ENCODE measurements around the gene FNDC3B.

FNDC3B gene

DNA sequence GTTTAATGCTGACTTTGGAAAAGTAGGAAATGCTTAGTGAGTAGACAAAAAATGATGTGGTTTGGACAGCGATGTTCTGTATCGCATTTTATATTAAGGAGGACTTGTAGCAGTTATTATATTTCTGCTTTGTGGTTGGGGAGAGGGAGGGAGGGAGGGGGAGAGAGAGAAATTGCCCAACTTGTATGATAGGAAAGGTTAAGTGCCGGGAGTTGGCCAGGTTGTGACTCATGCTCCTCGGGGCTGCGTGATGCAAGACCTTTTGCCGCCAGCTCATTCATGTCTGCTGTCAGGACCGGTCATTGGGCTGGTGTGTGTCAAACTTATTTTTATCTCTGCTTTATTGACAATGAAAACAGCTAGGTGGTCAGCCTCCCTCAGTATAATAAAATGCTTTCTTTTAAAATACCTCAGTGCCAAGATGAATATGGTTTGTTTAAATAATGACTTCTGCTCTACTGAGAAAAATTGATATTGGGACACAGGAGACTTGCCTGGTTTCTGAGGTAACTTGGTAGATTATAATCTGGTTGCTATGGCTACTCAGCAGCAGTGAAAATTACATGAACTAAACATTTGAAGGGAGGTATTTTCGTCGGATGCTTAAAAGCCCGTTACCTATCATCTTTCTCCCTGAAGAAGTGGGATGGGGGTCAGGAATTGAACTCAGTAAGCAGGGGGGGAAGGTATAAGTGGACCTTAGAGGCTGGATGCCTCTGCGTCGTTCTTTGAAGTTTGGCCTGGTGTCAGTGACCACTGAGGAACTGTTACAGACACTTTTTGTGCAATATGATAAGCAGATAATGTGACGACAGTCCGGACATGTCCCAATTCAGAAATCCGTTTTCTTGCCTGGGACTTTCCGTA lies 90.7 kb downstream of the FNDC3B start:
- Histone ChIP-seq H3K4me3 (ENCODE audit: low read depth, low read length, poor library complexity, severe bottlenecking) (no peak overlapping the region), H4K20me1 (ENCODE audit: insufficient read depth, low read length) (no peaks in the 10 kb centered on the region), H3K4me1 (ENCODE audit: insufficient read depth, low read length, severe bottlenecking) (no peaks in the 10 kb centered on the region), H3K27me3 (ENCODE audit: insufficient read depth, low read length) (no peaks in the 10 kb centered on the region), H3K79me2 (ENCODE audit: insufficient read depth, low read length) (no peaks in the 10 kb centered on the region), H2AFZ (ENCODE audit: low read length) (no peak overlapping the region), H3K9ac (ENCODE audit: low read length) (no peak overlapping the region), H3K9me3 (ENCODE audit: low read length) (no peaks in the 10 kb centered on the region), H3F3A (ENCODE audit: insufficient read depth, low read length) (no peaks in the 10 kb centered on the region), H3K4me2 (ENCODE audit: low read length) (no peak overlapping the region), H3K36me3 (ENCODE audit: insufficient read depth, low read length) (no peaks in the 10 kb centered on the region), H3K27ac (ENCODE audit: low read depth, low read length, poor library complexity, severe bottlenecking) (no peak overlapping the region), H3K9me2 (ENCODE audit: low read depth, low read length) (no peaks in the 10 kb centered on the region)
- TF ChIP-seq, protein P1, sequence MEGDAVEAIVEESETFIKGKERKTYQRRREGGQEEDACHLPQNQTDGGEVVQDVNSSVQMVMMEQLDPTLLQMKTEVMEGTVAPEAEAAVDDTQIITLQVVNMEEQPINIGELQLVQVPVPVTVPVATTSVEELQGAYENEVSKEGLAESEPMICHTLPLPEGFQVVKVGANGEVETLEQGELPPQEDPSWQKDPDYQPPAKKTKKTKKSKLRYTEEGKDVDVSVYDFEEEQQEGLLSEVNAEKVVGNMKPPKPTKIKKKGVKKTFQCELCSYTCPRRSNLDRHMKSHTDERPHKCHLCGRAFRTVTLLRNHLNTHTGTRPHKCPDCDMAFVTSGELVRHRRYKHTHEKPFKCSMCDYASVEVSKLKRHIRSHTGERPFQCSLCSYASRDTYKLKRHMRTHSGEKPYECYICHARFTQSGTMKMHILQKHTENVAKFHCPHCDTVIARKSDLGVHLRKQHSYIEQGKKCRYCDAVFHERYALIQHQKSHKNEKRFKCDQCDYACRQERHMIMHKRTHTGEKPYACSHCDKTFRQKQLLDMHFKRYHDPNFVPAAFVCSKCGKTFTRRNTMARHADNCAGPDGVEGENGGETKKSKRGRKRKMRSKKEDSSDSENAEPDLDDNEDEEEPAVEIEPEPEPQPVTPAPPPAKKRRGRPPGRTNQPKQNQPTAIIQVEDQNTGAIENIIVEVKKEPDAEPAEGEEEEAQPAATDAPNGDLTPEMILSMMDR (IDR thresholded peaks at IDR 0.05; ENCODE audit: low read length) = no peak
- no peak for TF ChIP-seq EZH2 (IDR thresholded peaks at IDR 0.05; ENCODE audit: borderline replicate concordance, low read length)

DNA sequence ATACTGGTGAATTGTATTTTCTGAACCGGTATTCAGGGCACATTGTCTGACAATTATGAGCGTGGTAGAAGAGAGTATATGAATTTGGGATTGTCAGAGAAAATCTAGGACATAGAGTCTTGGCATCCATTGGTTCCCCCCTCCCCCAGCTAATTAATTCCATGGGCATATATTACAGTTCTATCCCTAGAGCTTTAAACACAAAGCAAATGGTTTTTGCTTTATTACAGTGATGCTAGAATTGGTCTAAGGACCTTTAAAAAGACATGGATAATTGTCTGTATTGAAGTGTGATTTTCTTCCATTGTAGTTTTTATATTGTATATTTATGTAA lies 91.3 kb downstream of the FNDC3B start:
- Histone ChIP-seq H3K4me1 (ENCODE audit: insufficient read depth, low read length, severe bottlenecking) (no peaks in the 10 kb centered on the region), H3K4me2 (ENCODE audit: low read length) (no peak overlapping the region), H3K9ac (ENCODE audit: low read length) (no peak overlapping the region)

DNA sequence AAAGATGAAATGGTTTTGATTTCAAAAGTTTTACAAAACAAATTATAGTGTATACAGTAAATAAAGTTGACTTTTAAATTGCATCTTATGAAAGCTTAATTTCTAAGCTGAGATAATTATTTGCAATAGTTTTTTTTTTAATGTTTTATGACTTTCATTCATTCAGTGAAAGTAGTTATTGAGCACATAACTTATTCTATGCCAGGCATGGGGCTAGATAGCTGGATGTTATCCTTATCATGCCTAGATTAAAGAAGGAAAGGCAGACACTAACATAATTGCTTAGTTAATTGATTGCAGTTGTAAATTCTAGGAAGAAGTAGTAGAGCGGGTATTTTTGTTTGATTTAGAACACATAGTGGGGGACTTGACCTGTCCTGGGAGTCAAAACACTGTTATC lies 92.4 kb downstream of the FNDC3B start:
- no peaks in the 10 kb centered on the region for H4K20me1 ChIP-seq (ENCODE audit: insufficient read depth, low read length)
- no peaks in the 10 kb centered on the region for H3K9me2 ChIP-seq (ENCODE audit: low read depth, low read length)
- H3K27ac ChIP-seq (ENCODE audit: low read depth, low read length, poor library complexity, severe bottlenecking) = no peak overlapping the region
- no peak overlapping the region for H3K4me2 ChIP-seq (ENCODE audit: low read length)
- no peaks in the 10 kb centered on the region for H3K36me3 ChIP-seq (ENCODE audit: insufficient read depth, low read length)
- H3K27me3 ChIP-seq (ENCODE audit: insufficient read depth, low read length) = no peaks in the 10 kb centered on the region
- no peaks in the 10 kb centered on the region for H3K4me1 ChIP-seq (ENCODE audit: insufficient read depth, low read length, severe bottlenecking)
- no peak for TF ChIP-seq EZH2 (IDR thresholded peaks at IDR 0.05; ENCODE audit: borderline replicate concordance, low read length)
- TF ChIP-seq, protein P1 (IDR thresholded peaks at IDR 0.05; ENCODE audit: low read length) = no peak
- H2AFZ ChIP-seq (ENCODE audit: low read length) = no peak overlapping the region
- no peaks in the 10 kb centered on the region for H3K79me2 ChIP-seq (ENCODE audit: insufficient read depth, low read length)
- no peak overlapping the region for H3K4me3 ChIP-seq (ENCODE audit: low read depth, low read length, poor library complexity, severe bottlenecking)
- H3K9ac ChIP-seq (ENCODE audit: low read length) = no peak overlapping the region
- H3F3A ChIP-seq (ENCODE audit: insufficient read depth, low read length) = no peaks in the 10 kb centered on the region
- no peaks in the 10 kb centered on the region for H3K9me3 ChIP-seq (ENCODE audit: low read length)

More for the DNA sequence above, 91.3 kb downstream of the FNDC3B start:
- no peak overlapping the region for H2AFZ ChIP-seq (ENCODE audit: low read length)
- no peak for TF ChIP-seq EZH2 (IDR thresholded peaks at IDR 0.05; ENCODE audit: borderline replicate concordance, low read length)
- TF ChIP-seq, protein P1 (IDR thresholded peaks at IDR 0.05; ENCODE audit: low read length) = no peak
- no peaks in the 10 kb centered on the region for H3F3A ChIP-seq (ENCODE audit: insufficient read depth, low read length)
- H3K27me3 ChIP-seq (ENCODE audit: insufficient read depth, low read length) = no peaks in the 10 kb centered on the region
- no peaks in the 10 kb centered on the region for H4K20me1 ChIP-seq (ENCODE audit: insufficient read depth, low read length)
- H3K9me3 ChIP-seq (ENCODE audit: low read length) = no peaks in the 10 kb centered on the region
- no peak overlapping the region for H3K27ac ChIP-seq (ENCODE audit: low read depth, low read length, poor library complexity, severe bottlenecking)
- H3K9me2 ChIP-seq (ENCODE audit: low read depth, low read length) = no peaks in the 10 kb centered on the region
- no peak overlapping the region for H3K4me3 ChIP-seq (ENCODE audit: low read depth, low read length, poor library complexity, severe bottlenecking)
- H3K36me3 ChIP-seq (ENCODE audit: insufficient read depth, low read length) = no peaks in the 10 kb centered on the region
- H3K79me2 ChIP-seq (ENCODE audit: insufficient read depth, low read length) = no peaks in the 10 kb centered on the region

All from OCI-LY1 (cell line).